ENCODE data around the gene MRTFA.

The MRTFA gene

GRCh38 chr22:40638261-40638660 lies 1.7 kb upstream of the MRTFA start:
- no peak overlapping the region for H2AFZ ChIP-seq (ENCODE audit: low read length, unreplicated experiment)
- peaks cover 28% of the 10 kb centered on the region for H3K79me2 ChIP-seq (ENCODE audit: control insufficient read depth, insufficient read depth, low read length, unreplicated experiment)
- no peaks in the 10 kb centered on the region for H3K27me3 ChIP-seq (ENCODE audit: insufficient read depth, low read length)
- H3K27ac ChIP-seq (ENCODE audit: low read depth, low read length), result no peak overlapping the region
- H3K36me3 ChIP-seq (ENCODE audit: insufficient read depth, low read length), result no peaks in the 10 kb centered on the region
- no peak overlapping the region for H3K4me3 ChIP-seq (ENCODE audit: low read depth, low read length)
- H3K4me1 ChIP-seq (ENCODE audit: control insufficient read depth, insufficient read depth, low read length, unreplicated experiment), result peaks cover 8% of the 10 kb centered on the region

- no peak overlapping the region for H3K27ac ChIP-seq (ENCODE audit: low read depth, low read length)
- no peaks in the 10 kb centered on the region for H3K27me3 ChIP-seq (ENCODE audit: insufficient read depth, low read length)
- no peaks in the 10 kb centered on the region for H3K36me3 ChIP-seq (ENCODE audit: insufficient read depth, low read length)
- peaks cover 8% of the 10 kb centered on the region for H3K4me1 ChIP-seq (ENCODE audit: control insufficient read depth, insufficient read depth, low read length, unreplicated experiment)
- peaks cover 35% of the 10 kb centered on the region for H3K79me2 ChIP-seq (ENCODE audit: control insufficient read depth, insufficient read depth, low read length, unreplicated experiment)
- peak overlapping the region; percentile 91 for H2AFZ ChIP-seq (ENCODE audit: low read length, unreplicated experiment)
- H3K4me3 ChIP-seq (ENCODE audit: low read depth, low read length), result peak overlapping the region; percentile 96
These were observed 948 bp upstream of the MRTFA start for GRCh38 chr22:40637183-40638150.

GRCh38 chr22:40635940-40636379 lies 559 bp downstream of the MRTFA start:
- no peak overlapping the region for H3K27ac ChIP-seq (ENCODE audit: low read depth, low read length)
- no peaks in the 10 kb centered on the region for H3K27me3 ChIP-seq (ENCODE audit: insufficient read depth, low read length)
- H3K36me3 ChIP-seq (ENCODE audit: insufficient read depth, low read length), result no peaks in the 10 kb centered on the region
- H3K79me2 ChIP-seq (ENCODE audit: control insufficient read depth, insufficient read depth, low read length, unreplicated experiment), result peaks cover 48% of the 10 kb centered on the region
- H2AFZ ChIP-seq (ENCODE audit: low read length, unreplicated experiment), result no peak overlapping the region
- H3K4me1 ChIP-seq (ENCODE audit: control insufficient read depth, insufficient read depth, low read length, unreplicated experiment), result peaks cover 8% of the 10 kb centered on the region
- H3K4me3 ChIP-seq (ENCODE audit: low read depth, low read length), result peak overlapping the region; percentile 96

DNA sequence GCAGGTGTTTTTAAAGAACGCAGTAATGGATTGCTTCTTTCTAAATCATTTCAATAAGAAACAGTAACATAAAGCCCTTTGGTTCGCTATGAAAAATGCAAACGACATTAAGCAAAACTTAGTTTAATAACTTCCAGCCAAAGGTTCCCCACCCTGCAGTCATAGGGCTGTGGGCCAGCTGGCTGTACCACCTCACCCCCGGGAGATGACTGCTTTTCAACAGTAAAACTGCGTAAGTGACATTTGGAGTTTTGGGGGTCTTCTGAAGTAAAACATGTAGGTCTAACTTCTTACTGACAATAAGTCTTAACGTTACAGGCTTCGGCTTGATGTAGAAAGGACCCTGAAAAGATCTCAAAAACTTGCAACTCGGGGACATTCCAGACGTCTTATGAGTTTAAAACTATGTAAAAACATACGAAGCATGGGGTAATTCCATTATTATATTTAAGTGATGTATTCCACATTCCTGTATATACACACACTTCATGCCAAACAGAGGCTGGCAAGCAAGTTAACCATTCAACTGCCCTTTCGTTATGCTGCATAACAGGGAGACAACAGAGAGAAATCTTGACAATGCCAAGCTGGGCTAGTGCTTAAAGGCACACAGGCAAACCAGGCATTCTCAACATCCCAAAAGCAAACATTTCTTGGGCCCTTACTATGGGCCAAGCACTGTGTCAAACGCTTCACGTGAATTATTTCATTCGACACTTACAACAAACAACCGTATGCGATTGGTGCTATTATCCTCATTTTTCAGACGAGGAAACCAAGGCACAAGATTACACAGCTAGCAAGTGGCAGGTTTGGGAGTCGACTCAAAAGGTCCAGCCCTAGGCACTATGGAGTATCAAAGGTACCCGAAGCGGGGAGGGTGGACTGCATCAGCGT lies 1.2 kb downstream of the MRTFA start:
- no peak overlapping the region for H2AFZ ChIP-seq (ENCODE audit: low read length, unreplicated experiment)
- H3K27me3 ChIP-seq (ENCODE audit: insufficient read depth, low read length), result no peaks in the 10 kb centered on the region
- H3K79me2 ChIP-seq (ENCODE audit: control insufficient read depth, insufficient read depth, low read length, unreplicated experiment), result peaks cover 55% of the 10 kb centered on the region
- no peaks in the 10 kb centered on the region for H3K36me3 ChIP-seq (ENCODE audit: insufficient read depth, low read length)
- H3K27ac ChIP-seq (ENCODE audit: low read depth, low read length), result no peak overlapping the region
- H3K4me1 ChIP-seq (ENCODE audit: control insufficient read depth, insufficient read depth, low read length, unreplicated experiment), result peaks cover 8% of the 10 kb centered on the region
- H3K4me3 ChIP-seq (ENCODE audit: low read depth, low read length), result peak overlapping the region; percentile 96

DNA sequence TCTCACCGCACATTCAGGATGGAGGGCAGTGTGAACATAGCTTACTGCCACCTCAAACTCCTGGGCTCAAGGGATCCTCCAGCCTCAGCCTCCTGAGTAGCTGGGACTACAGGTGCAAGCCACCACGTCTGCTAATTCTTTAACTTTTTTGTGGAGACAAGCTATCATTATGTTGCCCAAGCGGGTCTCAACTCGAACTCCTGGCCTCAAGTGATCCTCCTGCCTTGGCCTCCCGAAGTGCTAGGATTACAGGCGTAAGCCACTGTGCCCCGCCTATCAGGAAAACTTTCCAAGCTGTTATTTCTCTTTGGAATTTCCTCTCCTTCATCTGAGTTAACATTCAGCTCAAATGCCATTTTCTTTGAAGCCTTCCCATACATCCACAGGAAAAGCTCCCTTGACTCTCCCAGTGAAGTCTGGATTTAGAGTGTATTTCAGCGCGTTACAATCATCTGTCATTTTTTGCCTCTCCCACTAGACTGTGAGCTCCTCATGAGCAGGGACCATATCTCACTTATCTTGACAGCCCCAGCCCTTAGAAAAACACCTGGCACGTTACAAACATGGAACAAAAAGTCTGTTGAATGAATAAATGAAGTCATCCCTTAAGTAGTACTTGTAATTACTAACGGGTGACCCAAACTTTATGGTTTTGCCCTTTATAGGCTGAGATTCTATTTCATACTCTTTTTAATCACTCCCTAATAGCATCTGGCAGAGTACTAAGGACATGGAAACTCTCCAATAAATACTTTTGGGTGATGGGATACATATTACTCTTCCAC lies 2.2 kb downstream of the MRTFA start:
- Histone ChIP-seq H3K27ac (ENCODE audit: low read depth, low read length) (no peak overlapping the region), H3K27me3 (ENCODE audit: insufficient read depth, low read length) (no peaks in the 10 kb centered on the region), H3K4me3 (ENCODE audit: low read depth, low read length) (peak overlapping the region; percentile 96), H3K79me2 (ENCODE audit: control insufficient read depth, insufficient read depth, low read length, unreplicated experiment) (peaks cover 60% of the 10 kb centered on the region), H3K4me1 (ENCODE audit: control insufficient read depth, insufficient read depth, low read length, unreplicated experiment) (peaks cover 8% of the 10 kb centered on the region), H2AFZ (ENCODE audit: low read length, unreplicated experiment) (no peak overlapping the region), H3K36me3 (ENCODE audit: insufficient read depth, low read length) (no peaks in the 10 kb centered on the region)

- Histone ChIP-seq H3K36me3 (ENCODE audit: insufficient read depth, low read length) (no peaks in the 10 kb centered on the region), H3K27me3 (ENCODE audit: insufficient read depth, low read length) (no peaks in the 10 kb centered on the region), H3K4me3 (ENCODE audit: low read depth, low read length) (no peak overlapping the region), H3K27ac (ENCODE audit: low read depth, low read length) (no peak overlapping the region), H3K79me2 (ENCODE audit: control insufficient read depth, insufficient read depth, low read length, unreplicated experiment) (peaks cover 68% of the 10 kb centered on the region), H3K4me1 (ENCODE audit: control insufficient read depth, insufficient read depth, low read length, unreplicated experiment) (peaks cover 11% of the 10 kb centered on the region), H2AFZ (ENCODE audit: low read length, unreplicated experiment) (no peak overlapping the region)
These were observed 3.5 kb downstream of the MRTFA start for GRCh38 chr22:40633036-40633435.

DNA sequence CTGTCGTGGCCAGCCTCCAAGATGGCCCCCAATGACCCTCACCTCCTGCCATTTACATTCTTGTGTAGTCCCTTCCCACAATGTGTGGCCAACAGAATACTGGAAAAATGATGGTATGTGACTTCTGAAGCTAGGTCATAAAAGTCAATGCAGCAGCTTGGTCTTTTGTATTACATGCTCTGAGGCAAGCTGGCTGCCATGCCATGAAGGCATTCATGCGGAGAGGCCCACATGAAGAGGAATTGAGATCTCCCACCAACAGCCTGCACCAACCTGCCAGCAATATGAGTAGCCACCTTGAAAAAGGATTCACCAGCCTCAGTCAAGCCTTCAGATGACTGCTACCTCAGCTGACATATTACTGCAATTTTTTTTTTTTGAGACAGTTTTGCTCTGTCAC lies 4.6 kb downstream of the MRTFA start:
- no peaks in the 10 kb centered on the region for H3K27me3 ChIP-seq (ENCODE audit: insufficient read depth, low read length)
- no peaks in the 10 kb centered on the region for H3K36me3 ChIP-seq (ENCODE audit: insufficient read depth, low read length)
- no peak overlapping the region for H3K27ac ChIP-seq (ENCODE audit: low read depth, low read length)
- no peak overlapping the region for H3K4me3 ChIP-seq (ENCODE audit: low read depth, low read length)
- H3K4me1 ChIP-seq (ENCODE audit: control insufficient read depth, insufficient read depth, low read length, unreplicated experiment), result peaks cover 12% of the 10 kb centered on the region
- no peak overlapping the region for H2AFZ ChIP-seq (ENCODE audit: low read length, unreplicated experiment)
- H3K79me2 ChIP-seq (ENCODE audit: control insufficient read depth, insufficient read depth, low read length, unreplicated experiment), result peaks cover 79% of the 10 kb centered on the region

GRCh38 chr22:40628354-40629042 lies 8.0 kb downstream of the MRTFA start:
- no peak overlapping the region for H3K4me3 ChIP-seq (ENCODE audit: low read depth, low read length)
- no peak overlapping the region for H3K27ac ChIP-seq (ENCODE audit: low read depth, low read length)
- peaks cover 4% of the 10 kb centered on the region for H3K4me1 ChIP-seq (ENCODE audit: control insufficient read depth, insufficient read depth, low read length, unreplicated experiment)
- H2AFZ ChIP-seq (ENCODE audit: low read length, unreplicated experiment), result no peak overlapping the region
- H3K79me2 ChIP-seq (ENCODE audit: control insufficient read depth, insufficient read depth, low read length, unreplicated experiment), result peaks cover 73% of the 10 kb centered on the region
- no peaks in the 10 kb centered on the region for H3K36me3 ChIP-seq (ENCODE audit: insufficient read depth, low read length)
- no peaks in the 10 kb centered on the region for H3K27me3 ChIP-seq (ENCODE audit: insufficient read depth, low read length)

GRCh38 chr22:40627612-40628011 lies 8.9 kb downstream of the MRTFA start:
- Histone ChIP-seq H3K4me3 (ENCODE audit: low read depth, low read length) (no peak overlapping the region), H3K79me2 (ENCODE audit: control insufficient read depth, insufficient read depth, low read length, unreplicated experiment) (peaks cover 67% of the 10 kb centered on the region), H3K27me3 (ENCODE audit: insufficient read depth, low read length) (no peaks in the 10 kb centered on the region), H3K4me1 (ENCODE audit: control insufficient read depth, insufficient read depth, low read length, unreplicated experiment) (peaks cover 4% of the 10 kb centered on the region), H3K27ac (ENCODE audit: low read depth, low read length) (no peak overlapping the region), H3K36me3 (ENCODE audit: insufficient read depth, low read length) (no peaks in the 10 kb centered on the region), H2AFZ (ENCODE audit: low read length, unreplicated experiment) (no peak overlapping the region)

Data from ACC112 (cell line).